NAMALWA (cell line): Measurements from ENCODE around the gene FDXACB1.

Source experiments
- DNase-seq: peaks from one replicate; pipeline ENCODE4 v3.0.0-alpha.2; 2015; ENCODE audit warnings: low spot score

The FDXACB1 gene

DNA sequence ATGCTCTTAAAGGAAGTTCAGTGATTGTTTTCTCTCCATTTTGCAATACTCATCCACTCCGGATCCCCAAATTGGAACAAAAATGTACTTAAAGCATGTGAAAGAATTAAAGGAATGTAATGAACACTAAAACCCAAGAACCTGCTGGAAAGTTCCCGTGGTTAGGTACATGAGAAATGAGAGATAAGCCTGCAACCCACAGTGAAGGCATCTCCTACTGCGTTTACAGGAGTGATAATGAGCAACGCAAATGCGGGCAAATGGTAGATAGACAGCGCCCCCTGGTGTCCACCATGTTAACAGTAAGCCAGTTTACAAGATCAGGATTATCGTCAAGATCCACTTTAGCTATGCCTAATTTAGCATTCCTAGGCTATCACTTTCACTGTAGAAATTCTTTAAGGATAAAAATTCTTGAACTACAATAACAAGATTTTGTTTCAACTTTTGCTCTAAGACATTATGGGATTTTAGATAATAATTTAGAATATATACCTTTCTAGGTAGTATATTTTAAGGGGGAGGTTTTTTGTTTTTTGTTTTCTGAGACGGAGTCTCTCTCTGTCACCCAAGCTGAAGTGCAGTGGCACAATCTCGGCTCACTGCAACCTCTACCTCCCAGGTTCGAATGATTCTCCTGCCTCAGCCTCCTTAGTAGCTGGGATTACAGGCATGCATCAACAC is 37.5 kb downstream of the FDXACB1 start:
- peak; percentile 88 for DNase-seq

DNA sequence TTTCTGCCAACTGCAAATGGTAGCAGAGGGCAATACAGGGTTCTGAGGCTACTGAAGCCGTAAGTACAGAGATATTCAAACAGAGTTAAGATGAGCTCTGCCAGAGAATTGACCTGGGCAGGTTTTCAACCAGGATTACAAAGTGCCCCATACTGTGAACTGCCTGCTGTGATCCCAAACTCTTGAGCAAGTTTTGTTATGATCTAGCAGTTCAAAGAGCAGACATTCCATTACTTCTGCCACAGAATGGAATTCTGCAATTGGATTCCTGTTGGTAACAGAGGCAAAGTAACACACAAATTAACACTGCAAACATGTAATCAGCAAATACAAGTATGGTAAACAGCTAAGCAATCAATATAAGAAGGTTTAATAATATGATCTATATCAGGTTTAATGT is 38.8 kb downstream of the FDXACB1 start:
- DNase-seq, result no peak

DNA sequence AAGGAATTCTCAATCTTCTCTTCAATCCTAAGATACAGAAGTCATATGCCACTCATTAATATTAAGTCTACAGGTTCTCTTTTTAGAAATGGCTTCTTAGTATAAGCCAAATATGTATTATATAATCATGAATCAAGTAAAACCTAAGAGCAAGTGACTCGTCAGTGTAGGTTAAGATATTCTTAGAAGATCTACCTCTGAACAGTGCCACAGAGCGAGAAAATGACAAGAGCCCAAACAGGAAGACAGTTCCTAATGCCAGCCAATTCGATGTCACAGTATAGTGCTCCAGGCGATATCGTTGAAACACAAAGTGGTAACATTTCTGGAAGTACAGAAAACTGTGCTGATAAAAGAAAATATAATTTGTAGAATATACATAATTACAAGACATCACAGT is 40.9 kb downstream of the FDXACB1 start:
- no peak for DNase-seq

DNA sequence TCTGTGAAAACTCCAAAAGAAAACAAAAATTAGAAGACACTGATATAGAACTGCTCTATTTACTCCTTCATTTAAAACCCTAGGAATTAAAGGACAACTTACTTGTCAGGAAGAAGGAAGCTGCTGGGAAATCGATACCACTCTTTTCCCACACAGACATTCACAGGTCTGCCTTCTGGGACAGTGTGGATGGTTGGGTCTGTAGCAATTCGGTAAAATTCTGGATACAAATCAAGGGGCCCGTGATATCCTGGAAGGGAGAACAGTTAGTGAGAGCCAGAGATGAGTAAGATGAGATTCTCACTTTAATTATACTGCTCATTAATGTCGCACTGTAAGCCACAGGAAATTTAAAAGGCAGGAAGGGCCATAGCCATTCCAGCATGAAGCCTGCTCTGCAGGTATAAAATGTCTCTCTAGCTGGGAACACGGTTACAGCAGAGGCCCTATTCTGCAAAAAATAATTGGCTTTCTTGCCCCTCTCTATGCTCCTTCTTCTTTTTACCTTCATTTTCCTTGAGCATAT is 41.5 kb downstream of the FDXACB1 start:
- no peak for DNase-seq

DNA sequence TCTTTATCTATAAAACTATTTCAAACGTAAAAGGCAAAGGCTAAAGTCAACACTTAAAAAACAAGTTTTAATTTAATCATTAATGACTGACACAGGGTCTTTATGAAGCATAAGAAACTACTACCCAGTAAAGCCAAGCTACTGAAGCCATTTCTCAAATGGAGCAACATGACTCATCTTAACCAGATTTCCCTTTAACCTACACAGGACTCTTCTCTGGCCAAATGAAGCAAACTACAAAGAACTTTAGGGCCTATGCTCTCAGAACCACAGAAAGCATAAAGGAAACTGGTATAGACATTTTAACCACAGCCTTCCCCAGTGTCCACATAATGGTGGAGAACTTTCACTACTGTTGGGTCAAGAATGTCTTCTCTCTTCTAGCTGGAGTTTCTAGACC is 42.2 kb downstream of the FDXACB1 start:
- no peak for DNase-seq

DNA sequence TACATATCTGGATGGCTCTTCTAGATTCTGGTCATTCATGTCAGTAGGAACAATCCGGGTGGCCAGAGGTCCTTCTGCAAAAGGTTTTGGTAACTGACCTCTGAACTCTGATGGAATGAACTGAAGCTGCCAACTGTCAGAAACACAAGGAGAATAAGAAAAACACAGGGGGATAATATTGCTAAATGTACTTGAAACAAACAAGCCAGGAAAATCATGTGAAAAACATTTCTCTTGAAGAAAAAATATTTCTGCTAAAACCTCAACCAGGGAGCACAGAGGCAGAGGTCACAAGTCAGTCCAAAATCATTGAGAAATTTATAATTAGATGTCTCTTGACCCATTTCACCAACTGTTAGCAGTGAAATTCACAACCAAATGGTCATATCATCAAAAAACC is 42.8 kb downstream of the FDXACB1 start:
- DNase-seq, result no peak

DNA sequence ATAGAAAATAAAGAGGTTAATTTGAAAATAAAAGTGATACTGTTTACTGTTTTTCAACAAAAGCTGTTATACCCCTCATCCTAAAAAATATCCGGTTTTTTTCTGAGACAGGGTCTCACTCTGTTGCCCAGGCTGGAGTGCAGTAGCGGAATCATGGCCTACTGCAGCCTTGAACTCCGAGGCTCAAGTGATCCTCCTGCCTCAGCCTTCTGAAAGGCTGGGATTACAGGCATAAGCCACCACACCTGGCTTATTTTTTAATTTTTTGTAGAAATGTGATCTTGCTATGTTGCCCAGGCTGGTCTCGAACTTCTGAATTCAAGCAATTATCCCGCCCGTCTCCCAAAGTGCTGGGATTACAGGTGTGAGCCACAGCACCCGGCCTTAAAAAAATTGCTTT is 43.3 kb downstream of the FDXACB1 start:
- DNase-seq, result no peak

DNA sequence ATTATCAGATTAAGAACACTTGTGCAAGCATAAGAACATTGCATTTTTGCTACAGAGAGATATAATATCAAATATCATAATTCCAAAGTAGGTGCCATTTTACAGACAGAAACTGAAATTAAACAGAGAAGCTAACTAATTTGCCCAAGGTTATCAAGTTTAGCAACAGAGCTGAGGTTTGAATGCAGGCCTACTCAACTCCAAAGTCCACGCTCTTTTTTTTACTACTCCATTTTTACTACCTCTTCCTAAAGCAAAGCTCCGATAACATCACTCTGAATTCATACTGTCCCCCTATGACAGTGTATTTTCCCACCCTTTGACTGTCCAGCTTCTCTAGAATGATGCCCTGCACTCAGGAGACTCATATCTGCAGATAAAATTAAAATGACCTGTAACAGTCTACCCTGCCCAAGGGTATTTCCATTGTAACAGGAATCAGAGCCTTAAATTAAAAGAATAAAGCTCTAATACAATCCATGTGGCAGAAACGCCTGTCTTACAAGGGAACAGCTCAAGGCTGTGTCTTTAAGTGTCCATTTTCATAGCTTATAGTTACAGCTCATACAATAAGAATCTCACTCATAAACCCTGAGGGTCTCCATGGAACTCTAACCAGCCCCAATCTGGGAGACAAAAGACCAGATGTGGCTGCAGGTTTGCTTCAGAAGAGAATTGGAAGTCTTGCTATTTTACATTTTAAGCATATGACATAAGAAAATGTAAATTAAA is 44.4 kb downstream of the FDXACB1 start:
- no peak for DNase-seq

DNA sequence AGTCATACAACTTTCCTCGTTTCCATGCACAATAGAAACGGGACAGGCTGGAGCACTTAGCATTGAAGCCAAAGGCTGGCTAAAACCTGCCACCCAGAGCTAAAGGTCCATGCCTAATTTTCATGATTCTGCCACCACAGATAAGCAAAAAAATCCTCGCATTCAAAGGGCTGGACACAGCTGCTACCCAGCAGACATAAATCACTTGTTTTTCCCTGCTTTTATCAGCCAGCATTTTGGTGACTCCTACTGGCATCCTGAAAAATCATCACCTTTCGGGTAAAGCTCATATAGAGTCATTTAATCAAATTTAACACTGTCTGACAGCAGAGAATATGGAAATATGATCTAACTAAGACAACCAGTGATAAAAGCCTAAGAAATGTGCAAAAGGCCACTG is 45.4 kb downstream of the FDXACB1 start:
- no peak for DNase-seq

DNA sequence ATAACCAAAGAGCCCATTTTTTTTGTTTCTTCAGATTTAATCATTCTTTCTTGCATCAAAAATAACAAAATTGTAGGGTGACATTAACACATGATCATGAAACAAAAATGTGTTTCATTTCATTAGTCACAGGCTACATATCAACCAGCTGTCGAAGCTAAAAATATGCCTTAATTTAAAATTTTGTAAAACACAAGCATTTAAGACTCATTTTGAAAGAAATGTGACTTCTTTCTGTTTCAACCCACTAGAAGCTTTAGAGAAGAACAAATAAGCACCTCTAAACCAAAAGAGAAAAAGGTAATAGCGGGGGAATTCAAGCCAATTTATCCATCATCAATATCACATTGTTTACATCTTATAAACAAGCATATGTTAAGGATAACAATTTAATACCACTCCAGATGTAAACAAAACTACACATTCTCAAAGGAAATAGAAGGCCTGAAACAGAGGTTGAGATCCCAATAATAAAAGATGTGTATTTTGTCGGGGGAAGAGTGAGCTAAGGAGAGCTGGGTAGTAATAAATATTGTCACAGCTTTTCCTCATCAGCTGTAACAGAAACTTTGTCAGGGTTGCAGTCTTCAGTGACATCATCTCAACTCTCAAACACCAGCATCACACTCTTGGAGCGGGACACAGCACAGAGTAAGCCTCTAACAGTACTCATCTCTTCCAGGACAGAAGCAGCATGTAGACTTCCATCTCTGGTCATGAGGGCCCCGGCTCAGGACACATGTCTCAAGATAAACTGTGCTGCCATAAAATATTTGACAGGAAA is 49.6 kb downstream of the FDXACB1 start:
- no peak for DNase-seq

DNA sequence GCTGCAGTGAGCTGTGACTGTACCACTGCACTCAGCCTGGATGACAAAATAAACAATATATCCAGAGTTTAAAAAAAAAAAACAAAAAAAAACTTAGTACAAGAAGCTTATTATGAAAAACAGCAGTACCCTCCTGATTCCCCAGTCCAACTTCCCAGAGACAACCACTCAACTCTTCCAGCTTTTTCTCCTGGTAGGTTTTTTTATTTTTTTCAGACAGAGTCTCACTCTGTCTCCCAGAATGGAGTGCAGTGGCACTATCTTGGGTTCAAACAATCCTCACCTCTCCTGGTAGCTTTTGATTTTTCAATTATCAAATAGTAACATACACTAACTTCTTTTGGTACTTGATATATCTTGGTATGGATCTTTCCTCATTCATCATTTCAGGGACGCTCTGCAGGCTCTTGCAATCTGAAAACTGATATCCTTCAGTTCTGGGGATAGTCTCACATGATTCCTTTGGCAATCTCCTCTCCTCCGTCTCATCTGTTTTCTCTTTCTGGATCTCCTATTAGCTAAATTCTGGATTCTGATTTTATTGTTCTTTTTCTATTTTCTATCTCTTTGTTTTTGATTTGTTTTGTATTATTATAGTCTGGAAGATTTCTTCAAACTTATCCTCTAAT is 52.5 kb downstream of the FDXACB1 start:
- no peak for DNase-seq
